GM12801 (cell line): Measurements from ENCODE around the gene ACSM3.

ENCODE experiments used
- TF ChIP-seq, protein P1 (sequence below): IDR thresholded peaks from one replicate; pipeline ENCODE4 v1.5.1; 2011; ENCODE audit warnings: control low read depth; ENCODE audit not compliant: insufficient read length; ENCODE audit errors: extremely low read depth

Gene ACSM3

GRCh38 chr16:20799599-20799998 is 35.8 kb downstream of the ACSM3 start:
- TF ChIP-seq, protein P1, sequence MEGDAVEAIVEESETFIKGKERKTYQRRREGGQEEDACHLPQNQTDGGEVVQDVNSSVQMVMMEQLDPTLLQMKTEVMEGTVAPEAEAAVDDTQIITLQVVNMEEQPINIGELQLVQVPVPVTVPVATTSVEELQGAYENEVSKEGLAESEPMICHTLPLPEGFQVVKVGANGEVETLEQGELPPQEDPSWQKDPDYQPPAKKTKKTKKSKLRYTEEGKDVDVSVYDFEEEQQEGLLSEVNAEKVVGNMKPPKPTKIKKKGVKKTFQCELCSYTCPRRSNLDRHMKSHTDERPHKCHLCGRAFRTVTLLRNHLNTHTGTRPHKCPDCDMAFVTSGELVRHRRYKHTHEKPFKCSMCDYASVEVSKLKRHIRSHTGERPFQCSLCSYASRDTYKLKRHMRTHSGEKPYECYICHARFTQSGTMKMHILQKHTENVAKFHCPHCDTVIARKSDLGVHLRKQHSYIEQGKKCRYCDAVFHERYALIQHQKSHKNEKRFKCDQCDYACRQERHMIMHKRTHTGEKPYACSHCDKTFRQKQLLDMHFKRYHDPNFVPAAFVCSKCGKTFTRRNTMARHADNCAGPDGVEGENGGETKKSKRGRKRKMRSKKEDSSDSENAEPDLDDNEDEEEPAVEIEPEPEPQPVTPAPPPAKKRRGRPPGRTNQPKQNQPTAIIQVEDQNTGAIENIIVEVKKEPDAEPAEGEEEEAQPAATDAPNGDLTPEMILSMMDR: no peak

- TF ChIP-seq, protein P1: no peak
Observed at GRCh38 chr16:20801278-20801677, 37.5 kb downstream of the ACSM3 start.

GRCh38 chr16:20803192-20803560 is 39.4 kb downstream of the ACSM3 start:
- TF ChIP-seq, protein P1: no peak

DNA sequence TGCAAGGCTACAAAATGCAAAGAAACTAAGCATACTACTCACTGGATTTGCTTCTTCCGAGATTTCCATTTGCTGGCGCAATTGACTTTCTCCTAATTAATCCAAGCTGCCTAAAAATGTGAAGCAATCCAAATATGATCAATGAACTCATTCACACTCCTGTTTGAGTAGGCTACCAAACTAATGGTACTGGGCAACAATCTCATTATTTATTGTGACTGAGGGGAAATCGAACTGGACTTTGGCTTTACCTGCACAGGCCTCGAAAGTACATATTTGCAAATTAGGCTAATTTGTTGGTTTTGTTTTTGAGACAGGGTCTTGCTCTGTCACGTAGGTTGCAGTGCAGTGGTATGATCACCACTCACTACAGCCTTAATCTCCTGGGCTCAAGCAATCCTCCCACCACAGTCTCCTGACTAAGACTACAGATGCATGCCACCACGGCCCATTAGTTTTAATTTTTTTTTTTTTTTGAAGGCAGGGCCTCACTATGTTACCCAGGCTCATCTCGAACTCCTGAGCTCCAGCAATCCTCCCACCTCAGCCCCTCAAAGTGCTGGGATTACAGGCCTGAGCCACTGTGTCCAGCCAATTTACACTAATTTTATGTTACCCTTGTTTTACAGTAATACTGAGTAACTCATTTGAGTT is 39.9 kb downstream of the ACSM3 start:
- TF ChIP-seq, protein P1: no peak

DNA sequence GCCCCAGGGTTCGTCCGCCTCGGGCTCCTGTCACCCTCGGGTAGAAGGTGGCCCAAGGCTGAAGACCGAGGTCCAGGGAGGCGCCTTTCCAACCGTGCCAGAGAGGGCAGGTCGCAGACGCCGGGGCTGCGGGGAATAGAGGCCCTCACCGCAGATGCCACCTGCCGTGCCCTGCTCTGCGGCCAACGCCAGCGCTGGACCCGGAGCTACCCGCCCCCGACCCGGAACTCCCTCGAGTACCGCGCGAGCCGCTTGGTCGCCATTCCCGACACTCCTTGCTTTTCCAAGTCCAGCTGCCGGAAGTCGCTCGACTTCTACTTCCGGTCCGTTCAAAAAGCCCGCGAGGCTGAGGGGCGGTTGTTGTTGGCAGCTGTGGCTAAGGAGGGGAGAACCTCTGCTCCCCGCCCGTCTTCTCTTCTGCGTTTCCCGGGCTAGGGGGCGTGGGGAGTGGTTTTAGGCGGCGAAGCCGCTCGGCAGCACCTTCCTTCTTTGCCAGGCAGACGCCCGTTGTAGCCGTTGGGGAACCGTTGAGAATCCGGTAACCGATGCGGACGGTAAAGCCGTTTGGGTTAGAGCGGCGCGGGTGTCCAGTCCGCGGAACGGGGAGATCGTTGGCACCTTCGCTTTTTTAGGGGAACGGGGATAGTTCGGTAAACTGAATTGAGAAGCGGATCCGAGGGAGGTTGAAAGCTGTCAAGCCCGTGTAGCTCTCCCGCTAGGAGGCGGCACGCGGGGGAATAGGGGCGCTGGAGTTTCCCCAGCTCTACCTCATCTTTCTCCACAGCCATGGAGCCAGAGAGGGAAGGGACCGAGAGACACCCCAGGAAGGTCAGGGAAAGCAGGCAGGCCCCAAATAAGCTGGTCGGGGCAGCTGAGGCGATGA is 42.6 kb downstream of the ACSM3 start, which contains the start of the genes ERI2 and REXO5:
TSS of gene ERI2 (minus strand) at position 305 of the 883 bp plus-strand sequence. CDS start at position 263, 42 bp downstream.
TSS of gene REXO5 (plus strand) at position 360 of the 883 bp plus-strand sequence. CDS start at position 787, 427 bp downstream.
- TF ChIP-seq, protein P1: no peak

- TF ChIP-seq, protein P1: no peak
Observed at GRCh38 chr16:20807862-20808261, 44.0 kb downstream of the ACSM3 start.

DNA sequence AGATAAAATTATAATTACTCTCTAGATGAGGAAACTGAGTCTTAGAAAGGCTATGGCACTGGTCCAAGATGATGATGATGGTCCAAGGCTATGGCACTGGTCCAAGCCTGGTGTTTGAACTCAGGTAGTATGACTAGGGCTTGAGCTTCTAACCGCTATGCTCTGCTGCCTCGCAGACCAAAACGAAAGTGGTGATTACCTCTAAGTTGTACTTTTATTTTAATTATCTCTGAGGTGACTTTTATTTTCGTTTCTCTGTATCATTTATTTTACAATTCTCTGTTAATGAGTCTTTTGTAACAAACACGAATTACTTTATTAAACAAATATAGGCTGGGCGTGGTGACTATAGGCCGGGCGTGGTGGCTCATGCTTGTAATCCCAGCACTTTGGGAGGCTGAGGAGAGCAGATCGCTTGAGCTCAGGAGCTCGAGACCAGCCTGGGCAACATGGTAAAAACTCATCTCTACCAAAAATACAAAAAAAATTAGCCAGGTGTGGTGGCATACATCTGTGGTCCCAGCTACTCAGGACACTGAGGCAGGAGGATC is 48.1 kb downstream of the ACSM3 start:
- TF ChIP-seq, protein P1: no peak
